MM.1S (cell line): ENCODE measurements around the gene EEF2KMT.

Experiments
- EZH2 ChIP-seq: fragments of 300-600 bp; sonication (generic); optimal IDR thresholded peaks from 2 replicates; pipeline ENCODE3; 2017; ENCODE audit warnings: low read depth, mild to moderate bottlenecking, antibody characterized with exemption, low read length, mixed read lengths
- TF ChIP-seq, protein P1 (sequence below): fragments of 300-600 bp; sonication (generic); IDR thresholded peaks from 2 replicates; pipeline ENCODE4 v1.5.1; 2016; ENCODE audit warnings: antibody characterized with exemption, low read length, mixed read lengths

DNA sequence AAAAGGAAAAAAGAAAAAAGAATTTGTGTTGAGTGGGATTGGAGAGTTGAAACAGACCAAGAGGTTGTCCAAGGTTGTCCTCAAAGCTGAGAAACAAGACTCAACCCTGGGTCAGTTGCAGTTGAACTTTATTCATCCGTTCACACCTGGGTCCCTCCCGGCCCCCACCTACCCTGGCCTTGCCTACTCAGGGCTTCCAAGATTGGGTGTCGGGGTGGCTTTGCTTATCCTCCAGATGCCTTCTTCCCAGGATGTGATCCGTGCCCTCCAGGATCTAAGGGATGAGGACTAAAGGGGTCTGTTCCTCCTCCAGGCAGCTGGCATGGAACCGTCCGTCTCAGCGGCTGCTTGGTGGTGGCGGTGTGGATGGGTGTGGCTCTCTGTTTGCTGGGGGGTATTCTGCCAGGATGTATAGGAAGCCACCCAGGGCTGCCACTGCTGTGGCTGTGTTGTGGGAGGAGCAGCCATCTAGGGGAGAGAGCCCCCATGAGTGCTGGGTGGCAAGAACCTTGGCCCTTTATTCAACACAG is 53.5 kb downstream of the EEF2KMT start:
- no peak for TF ChIP-seq EZH2
- TF ChIP-seq, protein P1, sequence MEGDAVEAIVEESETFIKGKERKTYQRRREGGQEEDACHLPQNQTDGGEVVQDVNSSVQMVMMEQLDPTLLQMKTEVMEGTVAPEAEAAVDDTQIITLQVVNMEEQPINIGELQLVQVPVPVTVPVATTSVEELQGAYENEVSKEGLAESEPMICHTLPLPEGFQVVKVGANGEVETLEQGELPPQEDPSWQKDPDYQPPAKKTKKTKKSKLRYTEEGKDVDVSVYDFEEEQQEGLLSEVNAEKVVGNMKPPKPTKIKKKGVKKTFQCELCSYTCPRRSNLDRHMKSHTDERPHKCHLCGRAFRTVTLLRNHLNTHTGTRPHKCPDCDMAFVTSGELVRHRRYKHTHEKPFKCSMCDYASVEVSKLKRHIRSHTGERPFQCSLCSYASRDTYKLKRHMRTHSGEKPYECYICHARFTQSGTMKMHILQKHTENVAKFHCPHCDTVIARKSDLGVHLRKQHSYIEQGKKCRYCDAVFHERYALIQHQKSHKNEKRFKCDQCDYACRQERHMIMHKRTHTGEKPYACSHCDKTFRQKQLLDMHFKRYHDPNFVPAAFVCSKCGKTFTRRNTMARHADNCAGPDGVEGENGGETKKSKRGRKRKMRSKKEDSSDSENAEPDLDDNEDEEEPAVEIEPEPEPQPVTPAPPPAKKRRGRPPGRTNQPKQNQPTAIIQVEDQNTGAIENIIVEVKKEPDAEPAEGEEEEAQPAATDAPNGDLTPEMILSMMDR, result no peak
